WTC11 (cell line): ENCODE results near the gene VEGFB. TPM values are rescaled to one million over a fixed set of nuclear protein-coding genes. Genes with fewer than 3 reads are reported as not detected.

ENCODE experiments used
- ATAC-seq: fragments of 200-7000 bp; cut with Tn5 transposase; 2 replicates; pipeline ENCODE4 v1.10.0; 2021; ENCODE audit warnings: mild to moderate bottlenecking, moderate library complexity
- CTCF ChIA-PET: fragments of 300-600 bp; sonication (Branson Sonifier 250); formaldehyde crosslinking; loops from one replicate; lab custom pipeline; 2021; ENCODE audit warnings: antibody characterized with exemption; lab: Charles Lee
- POLR2A ChIA-PET: fragments of 350-600 bp; sonication (Branson Sonifier 250); formaldehyde crosslinking; loops from one replicate; lab custom pipeline; 2021; ENCODE audit warnings: antibody characterized with exemption; lab: Charles Lee
- DNase-seq: peaks from one replicate; pipeline ENCODE4 v3.0.0; 2021; ENCODE audit warnings: low spot score
- H3K27ac Mint-ChIP-seq: 2 replicates; pipeline ENCODE4 v1.8.0; 2021; ENCODE audit warnings: mixed read lengths
- H3K27me3 Mint-ChIP-seq: 2 replicates; pipeline ENCODE4 v1.8.0; 2021; ENCODE audit warnings: low read depth, mild to moderate bottlenecking, moderate library complexity, mixed read lengths
- H3K36me3 Mint-ChIP-seq: 2 replicates; pipeline ENCODE4 v1.8.0; 2021; ENCODE audit warnings: mixed read lengths
- H3K4me1 Mint-ChIP-seq: 2 replicates; pipeline ENCODE4 v1.8.0; 2022; ENCODE audit warnings: mixed read lengths
- H3K4me3 Mint-ChIP-seq: 2 replicates; pipeline ENCODE4 v1.8.0; 2021; ENCODE audit warnings: mild to moderate bottlenecking, moderate library complexity, mixed read lengths
- H3K9me3 Mint-ChIP-seq: 2 replicates; pipeline ENCODE4 v1.8.0; 2021; ENCODE audit warnings: mixed read lengths
- CREM ChIP-seq: sonication (generic); formaldehyde crosslinking; IDR thresholded peaks from 2 replicates; pipeline ENCODE4 v1.8.1; 2022; ENCODE audit warnings: mild to moderate bottlenecking, missing genetic modification reagents, moderate library complexity
- GRHL2 ChIP-seq: fragments of 250-450 bp; sonication (Bioruptor Pico); IDR thresholded peaks from 2 replicates; pipeline ENCODE4 v1.8.0; 2022; ENCODE audit warnings: mild to moderate bottlenecking, moderate library complexity; ENCODE audit not compliant: insufficient replicate concordance, severe bottlenecking
- KAT7 ChIP-seq: sonication (generic); formaldehyde crosslinking; IDR thresholded peaks from 2 replicates; pipeline ENCODE4 v1.8.1; 2023; ENCODE audit warnings: missing genetic modification reagents, mild to moderate bottlenecking, borderline replicate concordance
- MYBL2 ChIP-seq: sonication (generic); formaldehyde crosslinking; IDR thresholded peaks from 2 replicates; pipeline ENCODE4 v1.8.1; 2023; ENCODE audit warnings: mild to moderate bottlenecking, moderate library complexity, missing genetic modification reagents
- NFE2L1 ChIP-seq: sonication (generic); formaldehyde crosslinking; IDR thresholded peaks from 2 replicates; pipeline ENCODE4 v1.8.1; 2023; ENCODE audit warnings: missing genetic modification reagents
- RELA ChIP-seq: sonication (generic); formaldehyde crosslinking; IDR thresholded peaks from 2 replicates; pipeline ENCODE4 v1.8.1; 2022; ENCODE audit warnings: missing genetic modification reagents, mild to moderate bottlenecking, borderline replicate concordance
- SMAD4 ChIP-seq: sonication (generic); formaldehyde crosslinking; IDR thresholded peaks from 2 replicates; pipeline ENCODE4 v1.8.0; 2022; ENCODE audit warnings: mild to moderate bottlenecking, missing genetic modification reagents
- SP1 ChIP-seq: sonication (generic); formaldehyde crosslinking; conservative IDR thresholded peaks from 2 replicates; pipeline ENCODE4 v1.8.1; 2022; ENCODE audit warnings: missing genetic modification reagents
- TEAD1 ChIP-seq: sonication (generic); formaldehyde crosslinking; IDR thresholded peaks from 2 replicates; pipeline ENCODE4 v1.8.0; 2022; ENCODE audit warnings: mild to moderate bottlenecking, missing genetic modification reagents
- ZBTB21 ChIP-seq: sonication (generic); formaldehyde crosslinking; IDR thresholded peaks from 2 replicates; pipeline ENCODE4 v1.8.1; 2023; ENCODE audit warnings: mild to moderate bottlenecking, missing genetic modification reagents, borderline replicate concordance
- ZNF138 ChIP-seq: sonication (generic); formaldehyde crosslinking; conservative IDR thresholded peaks from 2 replicates; pipeline ENCODE4 v1.8.1; 2022; ENCODE audit warnings: mild to moderate bottlenecking, moderate library complexity, missing genetic modification reagents
- ZNF263 ChIP-seq: sonication (generic); formaldehyde crosslinking; IDR thresholded peaks from 2 replicates; pipeline ENCODE4 v1.8.1; 2022; ENCODE audit warnings: low read depth, mild to moderate bottlenecking, moderate library complexity, missing genetic modification reagents
- ZNF423 ChIP-seq: fragments of 250-450 bp; sonication (Bioruptor Pico); IDR thresholded peaks from 2 replicates; pipeline ENCODE4 v2.1.2; 2022; ENCODE audit warnings: mild to moderate bottlenecking, moderate library complexity
- total RNA-seq: library from RNA; stranded (reverse); gene quantifications from 3 replicates; pipeline ENCODE4 v1.2.3, GENCODE V29; 2021
- TF ChIP-seq, protein P1 (sequence below): sonication (generic); formaldehyde crosslinking; conservative IDR thresholded peaks from 2 replicates; pipeline ENCODE4 v1.8.1; 2023; ENCODE audit warnings: mild to moderate bottlenecking, low read depth, missing genetic modification reagents, moderate library complexity
- TF ChIP-seq, protein P2 (sequence below): fragments of 250-450 bp; sonication (Bioruptor Pico); IDR thresholded peaks from 2 replicates; pipeline ENCODE4 v1.8.0; 2021; ENCODE audit warnings: mild to moderate bottlenecking
- TF ChIP-seq, protein P3 (sequence below): sonication (generic); formaldehyde crosslinking; IDR thresholded peaks from 2 replicates; pipeline ENCODE4 v1.8.1; 2023; ENCODE audit warnings: mild to moderate bottlenecking, moderate library complexity, missing genetic modification reagents
- TF ChIP-seq, protein P4 (sequence below): sonication (generic); formaldehyde crosslinking; IDR thresholded peaks from 2 replicates; pipeline ENCODE4 v1.8.1; 2023; ENCODE audit warnings: mild to moderate bottlenecking, missing genetic modification reagents, moderate library complexity
- TF ChIP-seq, protein P5 (sequence below): fragments of 250-450 bp; sonication (Bioruptor Pico); conservative IDR thresholded peaks from 2 replicates; pipeline ENCODE4 v1.9.0; 2021; ENCODE audit warnings: mild to moderate bottlenecking
- TF ChIP-seq, protein P6 (sequence below): fragments of 250-450 bp; sonication (Bioruptor Pico); IDR thresholded peaks from 2 replicates; pipeline ENCODE4 v1.9.0; 2021; ENCODE audit warnings: mild to moderate bottlenecking, borderline replicate concordance

The VEGFB gene
- total RNA-seq, 1 experiment from 2014 or later: 51.7 TPM

DNA sequence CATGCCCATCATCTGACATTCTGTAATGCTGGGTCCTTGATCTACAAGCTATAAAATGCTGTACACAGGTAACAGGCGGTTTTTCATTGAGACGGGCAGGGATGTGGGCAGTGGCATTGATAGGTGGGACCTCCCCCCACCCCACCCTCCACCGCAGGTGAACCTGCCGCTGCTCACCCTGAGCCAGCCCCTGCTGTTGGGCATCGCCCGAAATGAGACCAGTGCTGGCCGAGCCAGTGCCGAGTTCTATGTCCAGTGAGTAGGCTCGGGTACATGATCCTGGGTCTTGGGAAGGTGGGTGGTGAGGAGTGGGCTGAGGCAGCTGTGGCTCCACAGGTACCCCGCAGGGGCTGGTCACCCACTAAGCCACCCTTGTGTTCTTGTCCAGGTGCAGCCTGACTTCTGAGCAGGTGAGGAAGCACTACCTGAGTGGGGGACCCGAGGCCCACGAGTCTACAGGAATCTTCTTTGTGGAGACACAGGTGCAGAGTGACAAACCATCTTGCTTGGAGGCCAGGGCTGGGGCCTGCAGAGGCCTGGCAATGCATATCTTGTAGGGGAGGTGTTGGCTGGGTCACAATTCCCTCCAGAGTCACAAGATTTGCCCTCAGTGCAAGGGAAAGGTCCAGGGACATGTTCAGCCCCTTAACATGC, 5.2 kb upstream of the VEGFB start:
- peaks cover 40% of the 10 kb centered on the region for H3K4me1 Mint-ChIP-seq
- no peak for ATAC-seq
- H3K36me3 Mint-ChIP-seq: no peaks in the 10 kb centered on the region
- H3K9me3 Mint-ChIP-seq: no peaks in the 10 kb centered on the region
- H3K4me3 Mint-ChIP-seq: peak overlapping the region; percentile 82
- peaks cover 16% of the 10 kb centered on the region for H3K27me3 Mint-ChIP-seq
- DNase-seq: no peak
- ChIA-PET POLR2A (no interaction called here), CTCF (interaction anchor here (0.6 to 2.8 kb wide), 4 partner anchors 22 to 128 kb away, joined by 3 to 25 read pairs (median 3); partner anchors contain the start of gene PLCB3)
- H3K27ac Mint-ChIP-seq: peak overlapping the region; percentile 80; the same call in 1 of the 2 replicates
- TF ChIP-seq, protein P1, sequence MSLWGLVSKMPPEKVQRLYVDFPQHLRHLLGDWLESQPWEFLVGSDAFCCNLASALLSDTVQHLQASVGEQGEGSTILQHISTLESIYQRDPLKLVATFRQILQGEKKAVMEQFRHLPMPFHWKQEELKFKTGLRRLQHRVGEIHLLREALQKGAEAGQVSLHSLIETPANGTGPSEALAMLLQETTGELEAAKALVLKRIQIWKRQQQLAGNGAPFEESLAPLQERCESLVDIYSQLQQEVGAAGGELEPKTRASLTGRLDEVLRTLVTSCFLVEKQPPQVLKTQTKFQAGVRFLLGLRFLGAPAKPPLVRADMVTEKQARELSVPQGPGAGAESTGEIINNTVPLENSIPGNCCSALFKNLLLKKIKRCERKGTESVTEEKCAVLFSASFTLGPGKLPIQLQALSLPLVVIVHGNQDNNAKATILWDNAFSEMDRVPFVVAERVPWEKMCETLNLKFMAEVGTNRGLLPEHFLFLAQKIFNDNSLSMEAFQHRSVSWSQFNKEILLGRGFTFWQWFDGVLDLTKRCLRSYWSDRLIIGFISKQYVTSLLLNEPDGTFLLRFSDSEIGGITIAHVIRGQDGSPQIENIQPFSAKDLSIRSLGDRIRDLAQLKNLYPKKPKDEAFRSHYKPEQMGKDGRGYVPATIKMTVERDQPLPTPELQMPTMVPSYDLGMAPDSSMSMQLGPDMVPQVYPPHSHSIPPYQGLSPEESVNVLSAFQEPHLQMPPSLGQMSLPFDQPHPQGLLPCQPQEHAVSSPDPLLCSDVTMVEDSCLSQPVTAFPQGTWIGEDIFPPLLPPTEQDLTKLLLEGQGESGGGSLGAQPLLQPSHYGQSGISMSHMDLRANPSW (CRISPR knock-in tag): no peak
- TF ChIP-seq ZNF423 (CRISPR knock-in tag): no peak
- TF ChIP-seq, protein P2, sequence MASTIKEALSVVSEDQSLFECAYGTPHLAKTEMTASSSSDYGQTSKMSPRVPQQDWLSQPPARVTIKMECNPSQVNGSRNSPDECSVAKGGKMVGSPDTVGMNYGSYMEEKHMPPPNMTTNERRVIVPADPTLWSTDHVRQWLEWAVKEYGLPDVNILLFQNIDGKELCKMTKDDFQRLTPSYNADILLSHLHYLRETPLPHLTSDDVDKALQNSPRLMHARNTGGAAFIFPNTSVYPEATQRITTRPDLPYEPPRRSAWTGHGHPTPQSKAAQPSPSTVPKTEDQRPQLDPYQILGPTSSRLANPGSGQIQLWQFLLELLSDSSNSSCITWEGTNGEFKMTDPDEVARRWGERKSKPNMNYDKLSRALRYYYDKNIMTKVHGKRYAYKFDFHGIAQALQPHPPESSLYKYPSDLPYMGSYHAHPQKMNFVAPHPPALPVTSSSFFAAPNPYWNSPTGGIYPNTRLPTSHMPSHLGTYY (CRISPR knock-in tag): no peak
- TF ChIP-seq TEAD1 (CRISPR knock-in tag): no peak
- TF ChIP-seq ZNF263: no peak
- TF ChIP-seq ZNF138 (CRISPR knock-in tag): no peak
- no peak for TF ChIP-seq SP1 (CRISPR knock-in tag)
- TF ChIP-seq RELA (CRISPR knock-in tag): no peak
- no peak for TF ChIP-seq NFE2L1 (CRISPR knock-in tag)
- no peak for TF ChIP-seq MYBL2
- no peak for TF ChIP-seq SMAD4
- no peak for TF ChIP-seq KAT7 (CRISPR knock-in tag)
- TF ChIP-seq, protein P3, sequence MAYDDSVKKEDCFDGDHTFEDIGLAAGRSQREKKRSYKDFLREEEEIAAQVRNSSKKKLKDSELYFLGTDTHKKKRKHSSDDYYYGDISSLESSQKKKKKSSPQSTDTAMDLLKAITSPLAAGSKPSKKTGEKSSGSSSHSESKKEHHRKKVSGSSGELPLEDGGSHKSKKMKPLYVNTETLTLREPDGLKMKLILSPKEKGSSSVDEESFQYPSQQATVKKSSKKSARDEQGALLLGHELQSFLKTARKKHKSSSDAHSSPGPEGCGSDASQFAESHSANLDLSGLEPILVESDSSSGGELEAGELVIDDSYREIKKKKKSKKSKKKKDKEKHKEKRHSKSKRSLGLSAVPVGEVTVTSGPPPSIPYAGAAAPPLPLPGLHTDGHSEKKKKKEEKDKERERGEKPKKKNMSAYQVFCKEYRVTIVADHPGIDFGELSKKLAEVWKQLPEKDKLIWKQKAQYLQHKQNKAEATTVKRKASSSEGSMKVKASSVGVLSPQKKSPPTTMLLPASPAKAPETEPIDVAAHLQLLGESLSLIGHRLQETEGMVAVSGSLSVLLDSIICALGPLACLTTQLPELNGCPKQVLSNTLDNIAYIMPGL (CRISPR knock-in tag): no peak
- no peak for TF ChIP-seq GRHL2
- TF ChIP-seq, protein P4, sequence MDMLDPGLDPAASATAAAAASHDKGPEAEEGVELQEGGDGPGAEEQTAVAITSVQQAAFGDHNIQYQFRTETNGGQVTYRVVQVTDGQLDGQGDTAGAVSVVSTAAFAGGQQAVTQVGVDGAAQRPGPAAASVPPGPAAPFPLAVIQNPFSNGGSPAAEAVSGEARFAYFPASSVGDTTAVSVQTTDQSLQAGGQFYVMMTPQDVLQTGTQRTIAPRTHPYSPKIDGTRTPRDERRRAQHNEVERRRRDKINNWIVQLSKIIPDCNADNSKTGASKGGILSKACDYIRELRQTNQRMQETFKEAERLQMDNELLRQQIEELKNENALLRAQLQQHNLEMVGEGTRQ (CRISPR knock-in tag): no peak
- TF ChIP-seq ZBTB21: no peak
- TF ChIP-seq, protein P5, sequence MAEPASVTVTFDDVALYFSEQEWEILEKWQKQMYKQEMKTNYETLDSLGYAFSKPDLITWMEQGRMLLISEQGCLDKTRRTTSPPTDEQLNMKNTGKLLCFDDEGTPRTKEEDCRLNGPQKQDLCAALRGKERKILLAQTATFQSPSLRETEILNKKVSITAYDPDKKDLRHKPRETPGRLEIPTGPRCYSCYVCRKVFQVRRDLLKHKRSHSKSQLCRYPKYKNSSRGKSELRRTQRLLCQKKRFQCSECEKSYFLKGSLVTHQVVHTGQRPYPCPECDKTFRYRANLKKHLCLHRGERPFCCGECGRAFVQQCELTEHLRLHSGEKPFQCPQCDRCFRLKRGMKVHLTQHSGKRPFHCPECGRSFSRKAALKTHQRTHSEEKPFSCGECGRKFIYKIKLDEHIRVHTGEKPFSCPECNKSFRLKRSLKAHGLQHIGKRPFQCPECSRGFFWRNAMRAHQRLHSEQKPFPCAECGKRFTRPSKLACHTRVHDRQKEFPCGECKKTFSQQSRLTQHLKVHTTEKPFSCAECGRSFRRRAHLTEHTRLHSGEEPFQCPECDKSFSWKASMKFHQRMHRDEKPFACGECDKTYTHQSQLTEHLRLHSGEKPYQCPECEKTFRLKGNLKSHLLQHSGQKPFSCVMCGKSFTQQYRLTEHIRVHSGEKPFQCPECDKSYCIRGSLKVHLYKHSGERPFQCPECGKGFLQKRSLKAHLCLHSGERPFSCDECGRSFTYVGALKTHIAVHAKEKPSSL: no peak
- TF ChIP-seq, protein P6, sequence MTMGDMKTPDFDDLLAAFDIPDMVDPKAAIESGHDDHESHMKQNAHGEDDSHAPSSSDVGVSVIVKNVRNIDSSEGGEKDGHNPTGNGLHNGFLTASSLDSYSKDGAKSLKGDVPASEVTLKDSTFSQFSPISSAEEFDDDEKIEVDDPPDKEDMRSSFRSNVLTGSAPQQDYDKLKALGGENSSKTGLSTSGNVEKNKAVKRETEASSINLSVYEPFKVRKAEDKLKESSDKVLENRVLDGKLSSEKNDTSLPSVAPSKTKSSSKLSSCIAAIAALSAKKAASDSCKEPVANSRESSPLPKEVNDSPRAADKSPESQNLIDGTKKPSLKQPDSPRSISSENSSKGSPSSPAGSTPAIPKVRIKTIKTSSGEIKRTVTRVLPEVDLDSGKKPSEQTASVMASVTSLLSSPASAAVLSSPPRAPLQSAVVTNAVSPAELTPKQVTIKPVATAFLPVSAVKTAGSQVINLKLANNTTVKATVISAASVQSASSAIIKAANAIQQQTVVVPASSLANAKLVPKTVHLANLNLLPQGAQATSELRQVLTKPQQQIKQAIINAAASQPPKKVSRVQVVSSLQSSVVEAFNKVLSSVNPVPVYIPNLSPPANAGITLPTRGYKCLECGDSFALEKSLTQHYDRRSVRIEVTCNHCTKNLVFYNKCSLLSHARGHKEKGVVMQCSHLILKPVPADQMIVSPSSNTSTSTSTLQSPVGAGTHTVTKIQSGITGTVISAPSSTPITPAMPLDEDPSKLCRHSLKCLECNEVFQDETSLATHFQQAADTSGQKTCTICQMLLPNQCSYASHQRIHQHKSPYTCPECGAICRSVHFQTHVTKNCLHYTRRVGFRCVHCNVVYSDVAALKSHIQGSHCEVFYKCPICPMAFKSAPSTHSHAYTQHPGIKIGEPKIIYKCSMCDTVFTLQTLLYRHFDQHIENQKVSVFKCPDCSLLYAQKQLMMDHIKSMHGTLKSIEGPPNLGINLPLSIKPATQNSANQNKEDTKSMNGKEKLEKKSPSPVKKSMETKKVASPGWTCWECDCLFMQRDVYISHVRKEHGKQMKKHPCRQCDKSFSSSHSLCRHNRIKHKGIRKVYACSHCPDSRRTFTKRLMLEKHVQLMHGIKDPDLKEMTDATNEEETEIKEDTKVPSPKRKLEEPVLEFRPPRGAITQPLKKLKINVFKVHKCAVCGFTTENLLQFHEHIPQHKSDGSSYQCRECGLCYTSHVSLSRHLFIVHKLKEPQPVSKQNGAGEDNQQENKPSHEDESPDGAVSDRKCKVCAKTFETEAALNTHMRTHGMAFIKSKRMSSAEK (CRISPR knock-in tag): no peak
- no peak for TF ChIP-seq CREM (CRISPR knock-in tag)
